ENCODE measurements around the gene CABP1. TPM values are rescaled to one million over a fixed set of nuclear protein-coding genes. Genes with fewer than 3 reads are reported as not detected.
A peak's percentile ranks its signal among the peaks of the same experiment; 100 is the strongest.

Gene CABP1
- total RNA-seq, 4 donors from 2014 or later: 0.33 to 1.4 TPM; not detected in 2

DNA sequence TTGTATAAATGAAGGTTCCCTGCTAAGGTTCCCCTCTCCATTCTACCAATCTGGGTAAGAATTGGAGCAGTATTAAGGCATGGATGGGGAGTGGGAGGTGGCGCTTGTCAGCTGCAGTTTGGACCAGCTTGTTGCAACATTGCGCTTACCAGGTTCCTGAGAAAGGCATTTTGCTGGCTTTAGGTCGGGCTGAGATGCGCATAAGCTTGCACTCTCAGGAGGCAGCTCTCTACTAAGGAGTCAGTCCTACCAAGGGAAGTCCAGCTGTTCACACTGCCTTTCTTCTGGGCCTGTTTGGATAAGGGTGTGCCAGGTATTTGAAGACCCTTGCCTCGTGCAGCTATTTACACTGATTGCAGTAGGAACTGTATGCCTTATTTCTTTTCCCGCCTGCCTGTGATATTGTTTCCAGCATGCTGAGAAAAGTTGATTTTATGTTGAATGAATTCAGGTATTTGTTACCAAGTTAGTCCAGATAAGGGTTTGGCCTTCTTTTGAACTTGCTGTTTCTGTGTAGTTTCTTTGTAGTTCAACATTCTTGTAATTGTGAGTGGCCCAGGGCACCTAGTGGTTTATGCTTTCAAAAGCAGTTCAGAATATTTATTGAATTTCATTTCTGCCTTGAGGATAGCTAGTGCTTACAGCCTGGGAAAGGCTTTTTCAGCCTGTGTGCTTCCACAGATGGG is 49.1 kb downstream of the CABP1 start:
- Histone ChIP-seq H3K4me1 (peaks cover 27 to 35% of the 10 kb centered on the region in 2 donors), H3K4me3 (replicated peaks in 1 of 3) (peak overlapping the region in 1 of 3 donors; percentile 92), H3K9me3 (no peaks in the 10 kb centered on the region), H3K36me3 (peaks cover 6% of the 10 kb centered on the region in 2 donors), H3K27me3 (no peaks in the 10 kb centered on the region), H3K27ac (peak overlapping the region in 1 of 3 donors; percentile 95)
- intact Hi-C loops (cut with DNase I): no loop called here
- 61 to 63% methylated on average over 6 of the region's 6 CpGs for WGBS, 2 donors
- DNase-seq: no peak
- TF ChIP-seq, protein P1, sequence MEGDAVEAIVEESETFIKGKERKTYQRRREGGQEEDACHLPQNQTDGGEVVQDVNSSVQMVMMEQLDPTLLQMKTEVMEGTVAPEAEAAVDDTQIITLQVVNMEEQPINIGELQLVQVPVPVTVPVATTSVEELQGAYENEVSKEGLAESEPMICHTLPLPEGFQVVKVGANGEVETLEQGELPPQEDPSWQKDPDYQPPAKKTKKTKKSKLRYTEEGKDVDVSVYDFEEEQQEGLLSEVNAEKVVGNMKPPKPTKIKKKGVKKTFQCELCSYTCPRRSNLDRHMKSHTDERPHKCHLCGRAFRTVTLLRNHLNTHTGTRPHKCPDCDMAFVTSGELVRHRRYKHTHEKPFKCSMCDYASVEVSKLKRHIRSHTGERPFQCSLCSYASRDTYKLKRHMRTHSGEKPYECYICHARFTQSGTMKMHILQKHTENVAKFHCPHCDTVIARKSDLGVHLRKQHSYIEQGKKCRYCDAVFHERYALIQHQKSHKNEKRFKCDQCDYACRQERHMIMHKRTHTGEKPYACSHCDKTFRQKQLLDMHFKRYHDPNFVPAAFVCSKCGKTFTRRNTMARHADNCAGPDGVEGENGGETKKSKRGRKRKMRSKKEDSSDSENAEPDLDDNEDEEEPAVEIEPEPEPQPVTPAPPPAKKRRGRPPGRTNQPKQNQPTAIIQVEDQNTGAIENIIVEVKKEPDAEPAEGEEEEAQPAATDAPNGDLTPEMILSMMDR (IDR thresholded peaks at IDR 0.05): no peak
- no peak for TF ChIP-seq POLR2A (IDR thresholded peaks at IDR 0.05)

- intact Hi-C loops (cut with DNase I): no loop called here
- no peak for TF ChIP-seq POLR2A (IDR thresholded peaks at IDR 0.05)
- TF ChIP-seq, protein P1 (IDR thresholded peaks at IDR 0.05): no peak
- Histone ChIP-seq H3K36me3 (peaks cover 9 to 12% of the 10 kb centered on the region in 2 donors), H3K4me3 (replicated peaks in 1 of 3) (no peak overlapping the region), H3K27ac (no peak overlapping the region), H3K9me3 (no peaks in the 10 kb centered on the region), H3K27me3 (no peaks in the 10 kb centered on the region), H3K4me1 (peaks cover 27 to 35% of the 10 kb centered on the region in 2 donors)
- no peak for DNase-seq
- WGBS, 2 donors: 95% methylated on average over 2 of the region's 2 CpGs
Measured at GRCh38 chr12:120690083-120690450, 49.6 kb downstream of the CABP1 start.

DNA sequence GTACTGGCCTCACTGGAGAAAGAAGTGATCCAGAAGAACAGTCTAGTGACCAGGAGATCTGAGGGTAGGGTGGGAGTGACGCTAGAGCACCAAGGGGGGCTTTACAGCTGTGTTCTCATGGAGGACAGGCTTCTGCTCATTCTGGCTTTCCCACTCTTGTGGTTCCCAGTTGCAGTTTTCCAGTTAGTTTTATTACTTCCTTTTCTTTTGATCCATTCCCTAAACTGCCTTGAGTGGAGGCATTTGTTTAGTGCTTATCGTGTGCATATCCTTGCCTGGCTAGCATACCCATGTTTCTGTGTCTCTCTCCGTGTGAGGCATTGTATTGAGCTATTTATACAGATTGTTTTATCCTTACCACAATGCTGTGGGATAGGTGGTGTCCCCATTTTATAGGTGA is 50.6 kb downstream of the CABP1 start:
- intact Hi-C loops (cut with DNase I): no loop called here
- Histone ChIP-seq H3K9me3 (no peaks in the 10 kb centered on the region), H3K36me3 (peaks cover 16 to 18% of the 10 kb centered on the region in 2 donors), H3K4me1 (peaks cover 27 to 35% of the 10 kb centered on the region in 2 donors), H3K4me3 (replicated peaks in 1 of 3) (no peak overlapping the region), H3K27me3 (no peaks in the 10 kb centered on the region), H3K27ac (no peak overlapping the region)
- 76 to 78% methylated on average over 3 of the region's 3 CpGs for WGBS, 2 donors
- no peak for DNase-seq
- TF ChIP-seq POLR2A (IDR thresholded peaks at IDR 0.05): no peak
- TF ChIP-seq, protein P1 (IDR thresholded peaks at IDR 0.05): no peak

DNA sequence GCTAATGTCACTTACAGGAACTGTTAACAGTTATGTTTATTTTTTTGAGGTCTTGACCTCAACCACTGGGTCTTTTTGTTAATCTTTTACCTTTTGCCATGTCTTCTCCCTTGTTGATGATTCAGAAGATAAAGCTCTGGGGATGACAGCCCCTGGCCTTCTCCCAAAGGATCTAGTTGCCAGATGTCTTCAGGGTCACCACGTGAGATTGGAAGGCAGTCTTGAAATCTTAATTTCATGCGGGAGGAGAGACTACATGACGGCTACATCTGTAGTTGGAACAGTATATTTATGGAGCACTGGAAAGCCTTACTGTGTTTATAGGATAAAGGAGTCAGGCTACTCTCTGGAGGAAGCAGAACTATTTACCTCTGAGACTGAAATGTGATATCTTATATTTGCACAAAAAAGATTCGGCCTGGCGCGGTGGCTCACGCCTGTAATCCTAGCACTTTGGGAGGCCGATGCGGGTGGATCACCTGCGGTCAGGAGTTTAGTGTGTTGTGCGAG is 52.2 kb downstream of the CABP1 start:
- WGBS, 2 donors: 82 to 84% methylated on average over 11 of the region's 11 CpGs
- Histone ChIP-seq H3K27me3 (no peaks in the 10 kb centered on the region), H3K4me3 (replicated peaks in 1 of 3) (no peak overlapping the region), H3K36me3 (peaks cover 29 to 32% of the 10 kb centered on the region in 2 donors), H3K4me1 (peaks cover 35 to 51% of the 10 kb centered on the region in 2 donors), H3K27ac (no peak overlapping the region), H3K9me3 (no peaks in the 10 kb centered on the region)
- TF ChIP-seq, protein P1 (IDR thresholded peaks at IDR 0.05): no peak
- TF ChIP-seq POLR2A (IDR thresholded peaks at IDR 0.05): no peak
- no peak for DNase-seq
- intact Hi-C loops (cut with DNase I): no loop called here

GRCh38 chr12:120693848-120694247 is 53.4 kb downstream of the CABP1 start:
- TF ChIP-seq, protein P1 (IDR thresholded peaks at IDR 0.05): no peak
- TF ChIP-seq POLR2A (IDR thresholded peaks at IDR 0.05): no peak
- H3K36me3 ChIP-seq: peaks cover 32 to 35% of the 10 kb centered on the region in 2 donors
- H3K4me1 ChIP-seq: peaks cover 24 to 50% of the 10 kb centered on the region in 2 donors
- H3K27me3 ChIP-seq: no peaks in the 10 kb centered on the region
- no peak overlapping the region for H3K4me3 ChIP-seq (replicated peaks in 1 of 3)
- H3K9me3 ChIP-seq: no peaks in the 10 kb centered on the region
- H3K27ac ChIP-seq: no peak overlapping the region
- 87 to 90% methylated on average over 4 of the region's 4 CpGs for WGBS, 2 donors
- intact Hi-C loops (cut with DNase I): no loop called here
- DNase-seq: no peak
